PFSK-1 (cell line): ENCODE measurements around the gene REXO4.

ENCODE experiments used
- POLR2AphosphoS5 ChIP-seq: IDR thresholded peaks from 2 replicates; pipeline ENCODE4 v1.6.1; 2012; ENCODE audit warnings: low read depth, mild to moderate bottlenecking, control low read depth, low read length, moderate library complexity
- SIN3A ChIP-seq: IDR thresholded peaks from 2 replicates; pipeline ENCODE4 v1.6.1; 2012; ENCODE audit warnings: mild to moderate bottlenecking, low read length, moderate library complexity, borderline replicate concordance; ENCODE audit not compliant: insufficient read depth

DNA sequence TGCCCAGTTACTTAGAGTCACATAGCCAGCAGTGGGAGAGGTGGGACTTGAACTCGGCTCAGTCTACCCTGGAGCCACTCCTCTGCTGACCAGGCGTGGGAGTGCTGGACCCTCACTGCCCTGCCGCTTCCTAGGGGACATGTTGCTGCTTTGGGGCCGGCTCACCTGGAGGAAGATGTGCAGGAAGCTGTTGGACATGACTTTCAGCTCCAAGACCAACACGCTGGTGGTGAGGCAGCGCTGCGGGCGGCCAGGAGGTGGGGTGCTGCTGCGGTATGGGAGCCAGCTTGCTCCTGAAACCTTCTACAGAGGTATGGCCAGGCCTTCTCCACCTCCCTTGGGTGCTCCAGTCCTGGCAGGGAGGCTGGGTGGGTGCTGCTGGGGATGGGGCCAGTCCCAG, 38.6 kb upstream of the REXO4 start:
- no peak for TF ChIP-seq POLR2AphosphoS5
- no peak for TF ChIP-seq SIN3A
